M059J (cell line): ENCODE data around the gene DNAJC15. TPM values are rescaled to one million over a fixed set of nuclear protein-coding genes. Genes with fewer than 3 reads are reported as not detected.
"Not testable (repeated sequence)": the region's sequence is repeated elsewhere in the genome, so short reads cannot be mapped to it uniquely, and the experiment has no call there.

ENCODE experiments used
- DNase-seq: peaks from one replicate; pipeline ENCODE4 v3.0.0-alpha.2; 2012; ENCODE audit warnings: low read depth
- total RNA-seq: library from RNA; depleted of rRNA; stranded (reverse); fragments of >200 nt; shearing (Covaris generic); gene quantifications from 2 replicates; pipeline ENCODE4 v1.2.3, GENCODE V29; 2014; rRNA removed

Gene DNAJC15
- 29.0 and 34.6 TPM in 2 replicates for total RNA-seq

GRCh38 chr13:43023289-43023963 lies at the start of gene DNAJC15:
DNAJC15 (plus strand) TSS chr13:43023586; CDS start chr13:43023627, 41 bp downstream.
- DNase-seq: peak; percentile 80

GRCh38 chr13:42976066-42976465 lies 47.3 kb upstream of the DNAJC15 start:
- DNase-seq: no peak

GRCh38 chr13:42977219-42977659 lies 46.1 kb upstream of the DNAJC15 start:
- no peak for DNase-seq

- peak; percentile 44 for DNase-seq
These were observed 42.1 kb upstream of the DNAJC15 start for GRCh38 chr13:42981317-42981716.

GRCh38 chr13:42981853-42982252 lies 41.5 kb upstream of the DNAJC15 start:
- no peak for DNase-seq

GRCh38 chr13:42984026-42984425 lies 39.4 kb upstream of the DNAJC15 start:
- no peak for DNase-seq

GRCh38 chr13:42984691-42985090 lies 38.7 kb upstream of the DNAJC15 start:
- DNase-seq: no peak

GRCh38 chr13:42985312-42986175 lies 37.8 kb upstream of the DNAJC15 start:
- peak; percentile 64 for DNase-seq

- DNase-seq: no peak
These were observed 37.2 kb upstream of the DNAJC15 start for GRCh38 chr13:42986176-42986574.

GRCh38 chr13:42990291-42991232 lies 32.8 kb upstream of the DNAJC15 start:
- peak; percentile 43 for DNase-seq

- DNase-seq: not testable (repeated sequence)
These were observed 32.0 kb upstream of the DNAJC15 start for GRCh38 chr13:42991233-42991897.

GRCh38 chr13:42991898-42992763 lies 31.3 kb upstream of the DNAJC15 start, which contains the start of gene EPSTI1:
EPSTI1 (minus strand) TSS chr13:42992241; CDS start chr13:42992165, 76 bp downstream.
- peak; percentile 84 for DNase-seq

- DNase-seq: no peak
These were observed 30.6 kb upstream of the DNAJC15 start for GRCh38 chr13:42992764-42993122.

- no peak for DNase-seq
These were observed 28.5 kb upstream of the DNAJC15 start for GRCh38 chr13:42994878-42995277.

- DNase-seq: peak; percentile 77
These were observed 26.8 kb upstream of the DNAJC15 start for GRCh38 chr13:42996584-42996983.

GRCh38 chr13:42997381-42997780 lies 26.0 kb upstream of the DNAJC15 start:
- DNase-seq: peak; percentile 46

- no peak for DNase-seq
These were observed 23.9 kb upstream of the DNAJC15 start for GRCh38 chr13:42999491-42999890.

- DNase-seq: no peak
These were observed 22.7 kb upstream of the DNAJC15 start for GRCh38 chr13:43000676-43001075.

GRCh38 chr13:43002021-43002420 lies 21.4 kb upstream of the DNAJC15 start:
- DNase-seq: no peak

- DNase-seq: no peak
These were observed 20.4 kb upstream of the DNAJC15 start for GRCh38 chr13:43003010-43003409.
